ENCODE measurements around the gene ACTN3.

- no peak for TF ChIP-seq KDM5A (IDR thresholded peaks at IDR 0.05)
- no peak for TF ChIP-seq POLR2A (IDR thresholded peaks at IDR 0.05; ENCODE audit: low read length)
- TF ChIP-seq JUN (IDR thresholded peaks at IDR 0.05) = no peak
- no peak for TF ChIP-seq CTCF (IDR thresholded peaks at IDR 0.05)
- no peak for TF ChIP-seq RAD21 (conservative IDR thresholded peaks at IDR 0.05 in 1 of 2, IDR thresholded peaks at IDR 0.05 in 1 of 2)
- no peak for TF ChIP-seq EP300 (IDR thresholded peaks at IDR 0.05)
- no peak for TF ChIP-seq MAX (IDR thresholded peaks at IDR 0.05)
- no peak for TF ChIP-seq JUNB (IDR thresholded peaks at IDR 0.05)
- TF ChIP-seq EHMT2 (IDR thresholded peaks at IDR 0.05; ENCODE audit: low read depth) = no peak
- TF ChIP-seq PHF8 (IDR thresholded peaks at IDR 0.05; ENCODE audit: borderline replicate concordance, low read depth) = no peak
- TF ChIP-seq REST (IDR thresholded peaks at IDR 0.05) = no peak
- no peak for TF ChIP-seq POLR2AphosphoS2 (conservative IDR thresholded peaks at IDR 0.05; ENCODE audit: low read length)
- TF ChIP-seq ZC3H11A (IDR thresholded peaks at IDR 0.05) = no peak
- no peak for TF ChIP-seq MYC (IDR thresholded peaks at IDR 0.05; ENCODE audit: borderline replicate concordance, low read length)
Measured at GRCh38 chr11:66509131-66509561, 37.6 kb upstream of the ACTN3 start.

Data from A549 (cell line).